H9 (cell line): ENCODE results near the gene TESK1. TPM values are rescaled to one million over a fixed set of nuclear protein-coding genes. Genes with fewer than 3 reads are reported as not detected.

Experiments used
- DNase-seq: peaks from one replicate; pipeline ENCODE4 v3.0.0-alpha.2; 2017
- H2AFZ ChIP-seq: one replicate; pipeline ENCODE4 v1.6.1; 2013; ENCODE audit warnings: mild to moderate bottlenecking, low read length, control low read depth, moderate library complexity
- H2AK5ac ChIP-seq: 2 replicates; pipeline ENCODE4 v1.6.1; 2013; ENCODE audit warnings: low read length, control low read depth, mixed read lengths; ENCODE audit not compliant: insufficient read length
- H2BK120ac ChIP-seq: one replicate; pipeline ENCODE4 v1.6.1; 2013; ENCODE audit warnings: low read depth, mild to moderate bottlenecking, low read length, control low read depth, inconsistent platforms; ENCODE audit not compliant: poor library complexity, severe bottlenecking
- H2BK12ac ChIP-seq: 2 replicates; pipeline ENCODE4 v1.6.1; 2013; ENCODE audit warnings: low read length, control low read depth, mixed read lengths, low read depth; ENCODE audit not compliant: insufficient read length
- H2BK15ac ChIP-seq: 2 replicates; pipeline ENCODE4 v1.6.1; 2013; ENCODE audit warnings: low read depth, low read length, control low read depth
- H2BK20ac ChIP-seq: one replicate; pipeline ENCODE4 v1.6.1; 2013; ENCODE audit warnings: low read depth, mild to moderate bottlenecking, low read length, control low read depth, inconsistent platforms; ENCODE audit not compliant: poor library complexity, severe bottlenecking
- H2BK5ac ChIP-seq: 2 replicates; pipeline ENCODE4 v1.6.1; 2013; ENCODE audit warnings: low read length, control low read depth, mixed read lengths; ENCODE audit not compliant: insufficient read length
- H3K14ac ChIP-seq: 2 replicates; pipeline ENCODE4 v1.6.1; 2013; ENCODE audit warnings: low read length, control low read depth; ENCODE audit not compliant: insufficient read depth
- H3K18ac ChIP-seq: 2 replicates; pipeline ENCODE4 v1.6.1; 2013; ENCODE audit warnings: low read depth, mild to moderate bottlenecking, mixed read lengths, low read length, control low read depth; ENCODE audit not compliant: insufficient read length
- H3K23ac ChIP-seq: 2 replicates; pipeline ENCODE4 v1.6.1; 2013; ENCODE audit warnings: low read length, control low read depth, mixed read lengths, low read depth; ENCODE audit not compliant: insufficient read length
- H3K23me2 ChIP-seq: 2 replicates; pipeline ENCODE4 v1.6.1; 2013; ENCODE audit warnings: low read depth, mild to moderate bottlenecking, mixed read lengths, low read length, control low read depth; ENCODE audit not compliant: insufficient read length, poor library complexity, severe bottlenecking
- H3K27ac ChIP-seq: 2 replicates; pipeline ENCODE4 v1.5.1; 2013; ENCODE audit warnings: low read length, control low read depth, mixed read lengths, low read depth; ENCODE audit not compliant: insufficient read length
- H3K27me3 ChIP-seq: 2 replicates; pipeline ENCODE4 v1.6.1; 2013; ENCODE audit warnings: low read length, control low read depth, inconsistent platforms; ENCODE audit not compliant: insufficient read depth
- H3K4ac ChIP-seq: 2 replicates; pipeline ENCODE4 v1.6.1; 2013; ENCODE audit warnings: low read depth, mild to moderate bottlenecking, control low read depth, inconsistent platforms, low read length, moderate library complexity
- H3K4me1 ChIP-seq: 2 replicates; pipeline ENCODE4 v1.6.1; 2013; ENCODE audit warnings: low read length, control low read depth, inconsistent platforms; ENCODE audit not compliant: insufficient read depth
- H3K4me2 ChIP-seq: 2 replicates; pipeline ENCODE4 v1.6.1; 2013; ENCODE audit warnings: low read length, control low read depth, mixed read lengths; ENCODE audit not compliant: insufficient read length, insufficient read depth
- H3K56ac ChIP-seq: 2 replicates; pipeline ENCODE4 v1.6.1; 2013; ENCODE audit warnings: low read depth, mild to moderate bottlenecking, mixed read lengths, low read length, control low read depth; ENCODE audit not compliant: insufficient read length
- H3K79me1 ChIP-seq: 2 replicates; pipeline ENCODE4 v1.6.1; 2013; ENCODE audit warnings: low read depth, mild to moderate bottlenecking, moderate library complexity, low read length, control low read depth, inconsistent platforms; ENCODE audit not compliant: insufficient read depth, poor library complexity, severe bottlenecking
- H3K79me2 ChIP-seq: 2 replicates; pipeline ENCODE4 v1.6.1; 2013; ENCODE audit warnings: low read length, control low read depth, inconsistent platforms; ENCODE audit not compliant: insufficient read depth
- H3K9ac ChIP-seq: 2 replicates; pipeline ENCODE4 v1.6.1; 2013; ENCODE audit warnings: low read length, control low read depth, mixed read lengths; ENCODE audit not compliant: insufficient read length; ENCODE audit errors: extremely low read depth
- H3K9me3 ChIP-seq: one replicate; pipeline ENCODE4 v1.6.1; 2013; ENCODE audit warnings: low read depth, low read length, inconsistent platforms; ENCODE audit not compliant: control insufficient read depth
- H3T11ph ChIP-seq: one replicate; pipeline ENCODE4 v1.6.1; 2013; ENCODE audit warnings: mild to moderate bottlenecking, low read length, control low read depth, inconsistent platforms
- H4K20me1 ChIP-seq: one replicate; pipeline ENCODE4 v1.6.1; 2013; ENCODE audit not compliant: control insufficient read depth, insufficient read length, insufficient read depth
- H4K5ac ChIP-seq: 2 replicates; pipeline ENCODE4 v1.6.1; 2013; ENCODE audit warnings: low read depth, mild to moderate bottlenecking, mixed read lengths, low read length, control low read depth; ENCODE audit not compliant: insufficient read length
- H4K8ac ChIP-seq: replicated peaks from 2 replicates; pipeline ENCODE4 v1.6.1; 2013; ENCODE audit warnings: low read length, control low read depth, mixed read lengths, low read depth; ENCODE audit not compliant: insufficient read length
- H4K91ac ChIP-seq: 2 replicates; pipeline ENCODE4 v1.6.1; 2013; ENCODE audit warnings: low read depth, mild to moderate bottlenecking, moderate library complexity, mixed read lengths, low read length, control low read depth; ENCODE audit not compliant: insufficient read length
- H3K27ac Mint-ChIP-seq, 3 experiments: 2 replicates in 2 of 3; 3 replicates in 1 of 3; pipeline ENCODE4 v1.8.0; 2020 to 2021; ENCODE audit warnings: mixed read lengths in 3 of 3, mild to moderate bottlenecking in 1 of 3, moderate library complexity in 1 of 3
- H3K27me3 Mint-ChIP-seq: 2 replicates; pipeline ENCODE4 v1.8.0; 2021; ENCODE audit warnings: low read depth, mild to moderate bottlenecking, moderate library complexity, mixed read lengths
- H3K36me3 Mint-ChIP-seq, 3 experiments: 2 replicates in 2 of 3; 3 replicates in 1 of 3; pipeline ENCODE4 v1.8.0; 2020 to 2021; ENCODE audit warnings: low read depth in 3 of 3, mixed read lengths in 3 of 3; ENCODE audit not compliant: insufficient read depth in 1 of 3
- H3K4me1 Mint-ChIP-seq, 2 experiments: 2 replicates each; pipeline ENCODE4 v1.8.0; 2020; ENCODE audit warnings: mixed read lengths in 2 of 2
- H3K4me3 Mint-ChIP-seq, 2 experiments: 2 replicates in 1 of 2; 3 replicates in 1 of 2; pipeline ENCODE4 v1.8.0; 2020 to 2021; ENCODE audit warnings: mild to moderate bottlenecking in 2 of 2, mixed read lengths in 2 of 2, moderate library complexity in 1 of 2
- H3K9me3 Mint-ChIP-seq, 2 experiments: 2 replicates in 1 of 2; 3 replicates in 1 of 2; pipeline ENCODE4 v1.8.0; 2020; ENCODE audit warnings: mild to moderate bottlenecking in 2 of 2, mixed read lengths in 2 of 2, moderate library complexity in 1 of 2
- WGBS: extraction: QIAGEN DNeasy Blood & Tissue Kit; methylation state at CpG from one replicate; pipeline ENCODE4 v1.1.7; 2013; ENCODE audit warnings: missing lambda C conversion rate, low lambda C conversion rate, mixed read lengths; ENCODE audit not compliant: insufficient read length; ENCODE audit errors: extremely low coverage; 5-methylcytosine and 5-hydroxymethylcytosine counted together
- total RNA-seq: library from RNA; stranded (reverse); gene quantifications from 2 replicates; pipeline ENCODE4 v1.2.1, GENCODE V29; 2021
- TF ChIP-seq, protein P1 (sequence below): fragments of 200-600 bp; sonication (generic); conservative IDR thresholded peaks from 3 replicates; pipeline ENCODE4 v1.8.0; 2021; ENCODE audit warnings: antibody characterized with exemption, mild to moderate bottlenecking

TESK1 gene
- total RNA-seq, 1 experiment from 2014 or later, result 28.6 TPM

- Histone ChIP-seq H2AFZ (no peak within 1 kb of the TSS), H3K27ac (no peak within 1 kb of the TSS), H3K27me3 (0 out of 2 replicates have a peak, but pooled peaks cover 2% of the 10 kb centered on the region), H2AK5ac (no peak within 1 kb of the TSS), H3K9ac (no peak within 1 kb of the TSS), H3K79me2 (no peaks in the 10 kb centered on the region), H3K4me2 (peak within 1 kb of the TSS; percentile 26), H3K23ac (no peak within 1 kb of the TSS), H4K20me1 (no peaks in the 10 kb centered on the region), H2BK12ac (no peak within 1 kb of the TSS), H3T11ph (no peak within 1 kb of the TSS), H3K14ac (peak within 1 kb of the TSS; percentile 93), H3K79me1 (no peaks in the 10 kb centered on the region), H4K91ac (no peak within 1 kb of the TSS), H3K18ac (peak within 1 kb of the TSS; percentile 77), H2BK20ac (no peak within 1 kb of the TSS), H2BK5ac (no peak within 1 kb of the TSS), H3K23me2 (no peaks in the 10 kb centered on the region), H3K4ac (no peak within 1 kb of the TSS), H2BK120ac (no peak within 1 kb of the TSS), H4K8ac (no peak within 1 kb of the TSS), H2BK15ac (no peak within 1 kb of the TSS), H4K5ac (no peak within 1 kb of the TSS), H3K4me1 (peaks cover 3% of the 10 kb centered on the region; the same call in 1 of the 2 replicates), H3K9me3 (no peaks in the 10 kb centered on the region), H3K56ac (no peak within 1 kb of the TSS)
- DNase-seq, result no peak
- Mint-ChIP-seq H3K9me3 (no peaks in the 10 kb centered on the region), H3K27me3 (peaks cover 5% of the 10 kb centered on the region), H3K4me3 (peak within 1 kb of the TSS in 1 of 2 experiments; percentile 14; a peak in 2 of 5 replicates), H3K27ac (peak within 1 kb of the TSS in 1 of 3 experiments; percentile 13; a peak in 1 of 7 replicates), H3K36me3 (no peaks in the 10 kb centered on the region), H3K4me1 (peaks cover 26 to 33% of the 10 kb centered on the region in 2 experiments)
- WGBS, result no CpG with 5 or more reads among the region's 22 CpGs
- TF ChIP-seq, protein P1, sequence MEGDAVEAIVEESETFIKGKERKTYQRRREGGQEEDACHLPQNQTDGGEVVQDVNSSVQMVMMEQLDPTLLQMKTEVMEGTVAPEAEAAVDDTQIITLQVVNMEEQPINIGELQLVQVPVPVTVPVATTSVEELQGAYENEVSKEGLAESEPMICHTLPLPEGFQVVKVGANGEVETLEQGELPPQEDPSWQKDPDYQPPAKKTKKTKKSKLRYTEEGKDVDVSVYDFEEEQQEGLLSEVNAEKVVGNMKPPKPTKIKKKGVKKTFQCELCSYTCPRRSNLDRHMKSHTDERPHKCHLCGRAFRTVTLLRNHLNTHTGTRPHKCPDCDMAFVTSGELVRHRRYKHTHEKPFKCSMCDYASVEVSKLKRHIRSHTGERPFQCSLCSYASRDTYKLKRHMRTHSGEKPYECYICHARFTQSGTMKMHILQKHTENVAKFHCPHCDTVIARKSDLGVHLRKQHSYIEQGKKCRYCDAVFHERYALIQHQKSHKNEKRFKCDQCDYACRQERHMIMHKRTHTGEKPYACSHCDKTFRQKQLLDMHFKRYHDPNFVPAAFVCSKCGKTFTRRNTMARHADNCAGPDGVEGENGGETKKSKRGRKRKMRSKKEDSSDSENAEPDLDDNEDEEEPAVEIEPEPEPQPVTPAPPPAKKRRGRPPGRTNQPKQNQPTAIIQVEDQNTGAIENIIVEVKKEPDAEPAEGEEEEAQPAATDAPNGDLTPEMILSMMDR, result no peak
Observed at GRCh38 chr9:35650341-35651158, 45.5 kb downstream of the TESK1 start, which contains the start of gene SIT1. Gene SIT1 (minus strand): TSS chr9:35650931. CDS start chr9:35650853, 78 bp downstream.
